ENCODE measurements around the gene MEIS1.

The MEIS1 gene

GRCh38 chr2:66443979-66444861 lies 9.3 kb downstream of the MEIS1 start:
- DNase-seq (ENCODE audit: low read depth in 2 of 2): no peak

- DNase-seq (ENCODE audit: low read depth in 2 of 2): no peak
These were observed 10.4 kb downstream of the MEIS1 start for GRCh38 chr2:66445076-66445924.

- no peak for DNase-seq (ENCODE audit: low read depth in 2 of 2)
These were observed 11.3 kb downstream of the MEIS1 start for GRCh38 chr2:66445925-66446871.

- DNase-seq (ENCODE audit: low read depth in 2 of 2): no peak
These were observed 12.0 kb downstream of the MEIS1 start for GRCh38 chr2:66446941-66447340.

GRCh38 chr2:66447677-66448076 lies 12.8 kb downstream of the MEIS1 start:
- DNase-seq (ENCODE audit: low read depth in 2 of 2): no peak

GRCh38 chr2:66448136-66448991 lies 13.4 kb downstream of the MEIS1 start:
- no peak for DNase-seq (ENCODE audit: low read depth in 2 of 2)

GRCh38 chr2:66452214-66452613 lies 17.3 kb downstream of the MEIS1 start:
- no peak for DNase-seq (ENCODE audit: low read depth in 2 of 2)

GRCh38 chr2:66452917-66453316 lies 18.0 kb downstream of the MEIS1 start:
- no peak for DNase-seq (ENCODE audit: low read depth in 2 of 2)

GRCh38 chr2:66455490-66455889 lies 20.6 kb downstream of the MEIS1 start:
- DNase-seq (ENCODE audit: low read depth in 2 of 2): no peak

GRCh38 chr2:66456183-66457041 lies 21.5 kb downstream of the MEIS1 start:
- no peak for DNase-seq (ENCODE audit: low read depth in 2 of 2)

- no peak for DNase-seq (ENCODE audit: low read depth in 2 of 2)
These were observed 22.6 kb downstream of the MEIS1 start for GRCh38 chr2:66457545-66457944.

GRCh38 chr2:66460031-66460430 lies 25.1 kb downstream of the MEIS1 start:
- no peak for DNase-seq (ENCODE audit: low read depth in 2 of 2)

GRCh38 chr2:66461001-66461663 lies 26.2 kb downstream of the MEIS1 start:
- no peak for DNase-seq (ENCODE audit: low read depth in 2 of 2)

- DNase-seq (ENCODE audit: low read depth in 2 of 2): no peak
These were observed 27.0 kb downstream of the MEIS1 start for GRCh38 chr2:66461664-66462500.

- DNase-seq (ENCODE audit: low read depth in 2 of 2): no peak
These were observed 27.5 kb downstream of the MEIS1 start for GRCh38 chr2:66462501-66462825.

- no peak for DNase-seq (ENCODE audit: low read depth in 2 of 2)
These were observed 28.4 kb downstream of the MEIS1 start for GRCh38 chr2:66463206-66463755.

GRCh38 chr2:66464930-66465637 lies 30.2 kb downstream of the MEIS1 start:
- DNase-seq (ENCODE audit: low read depth in 2 of 2): no peak

Measured in fibroblast of skin of left biceps (primary cell).